Measurements from ENCODE around the gene AKT1. TPM values are rescaled to one million over a fixed set of nuclear protein-coding genes. Genes with fewer than 3 reads are reported as not detected.

AKT1 gene
- total and polyA plus RNA-seq, 2 of the 13 experiments (the other 11 are each of a cell fraction or from before 2014, with no cell fraction given) = 96.2 to 116 TPM

- TF ChIP-seq YEATS2 (CRISPR knock-in tag; IDR thresholded peaks at IDR 0.05; ENCODE audit: borderline replicate concordance) = no peak
- TF ChIP-seq BCL6 (CRISPR knock-in tag; IDR thresholded peaks at IDR 0.05) = no peak
- TF ChIP-seq ZSCAN5A (CRISPR knock-in tag; IDR thresholded peaks at IDR 0.05; ENCODE audit: borderline replicate concordance) = no peak
- TF ChIP-seq AGO1 (IDR thresholded peaks at IDR 0.05; ENCODE audit: low read depth, low read length, poor library complexity, severe bottlenecking) = peak; percentile 66
Measured at GRCh38 chr14:104770072-104770579, 25.4 kb downstream of the AKT1 start (continued).

GRCh38 chr14:104769324-104770071, 26.1 kb downstream of the AKT1 start:
- H4K20me1 ChIP-seq (ENCODE audit: insufficient read depth, low read length) = peaks cover 5% of the 10 kb centered on the region
- H3K27me3 ChIP-seq (ENCODE audit: control insufficient read depth in 1 of 2, insufficient read depth in 2 of 2, low read length in 2 of 2) = no peaks in the 10 kb centered on the region; a peak in 1 of 5 replicates
- intact Hi-C loops (cut with micrococcal nuclease; ENCODE audit: unreplicated experiment) = loop anchor here (1.0 to 2.0 kb wide), 2 partner anchors 95 to 104 kb away; partner anchors contain the start of gene CEP170B
- peak overlapping the region in 2 of 3 experiments; percentile 44 to 62; a peak in 3 of 6 replicates for H3K4me3 ChIP-seq (replicated peaks in 1 of 3; ENCODE audit: insufficient read depth in 1 of 3, low read depth in 2 of 3, low read length in 3 of 3)
- H3K4me1 ChIP-seq (ENCODE audit: insufficient read depth, low read length) = peaks cover 25% of the 10 kb centered on the region
- ChIA-PET POLR2A (interaction anchor here (1.0 to 4.1 kb wide), 15 partner anchors 9 to 107 kb away, joined by 3 to 59 read pairs (median 7); partner anchors contain the start of genes AKT1, CEP170B, SIVA1 and ZBTB42), CTCF (ENCODE audit: low intra/inter-chr PET ratio, low total read pairs) (interaction anchor here (1.2 to 2.5 kb wide), 4 partner anchors 28 to 102 kb away, joined by 3 to 15 read pairs (median 10); no protein-coding TSS in a partner anchor)
- H3K27ac ChIP-seq (ENCODE audit: extremely low read length, insufficient read depth, low read length) = peak overlapping the region; percentile 72
- no peak for FAIRE-seq
- peak overlapping the region; percentile 59; the same call in 1 of the 2 replicates for H3K9ac ChIP-seq (ENCODE audit: insufficient read depth, low read depth, low read length)
- no TSS peak for BruUV-seq (replicated peaks)
- H3K79me2 ChIP-seq (ENCODE audit: insufficient read depth, low read length) = peaks cover 33% of the 10 kb centered on the region
- peak overlapping the region; percentile 77 for H3K4me2 ChIP-seq (ENCODE audit: low read depth, low read length)
- peaks cover 8% of the 10 kb centered on the region for H3K9me3 ChIP-seq (ENCODE audit: low read length)
- H3K36me3 ChIP-seq (replicated peaks in 1 of 2; ENCODE audit: control insufficient read depth in 1 of 2, insufficient read depth in 2 of 2, low read length in 2 of 2) = peaks cover 19 to 27% of the 10 kb centered on the region in 2 experiments; a peak in 4 of 5 replicates
- in situ Hi-C loops (cut with HindIII; ENCODE audit: extremely low pct_ligation_motif_present, low pct_unique_long_range_greater_than_20kb) = loop anchor here (5.0 kb wide), 2 partner anchors 53 to 98 kb away; partner anchors contain the start of gene CEP170B
- no peak overlapping the region for H2AFZ ChIP-seq (ENCODE audit: low read length)
- WGBS (ENCODE audit: low lambda C conversion rate) = 79% methylated on average over 16 of the region's 18 CpGs
- no peak for DNase-seq (ENCODE audit: low spot score)
- no peak for ATAC-seq
- TF ChIP-seq SRF (IDR thresholded peaks at IDR 0.05; ENCODE audit: low read depth, low read length) (no peak), REPIN1 (CRISPR knock-in tag; IDR thresholded peaks at IDR 0.05; ENCODE audit: borderline replicate concordance, low read depth) (no peak), HES4 (CRISPR knock-in tag; IDR thresholded peaks at IDR 0.05; ENCODE audit: borderline replicate concordance) (no peak), ZNF614 (CRISPR knock-in tag; IDR thresholded peaks at IDR 0.05; ENCODE audit: borderline replicate concordance) (no peak), ZBTB46 (CRISPR knock-in tag; IDR thresholded peaks at IDR 0.05; ENCODE audit: borderline replicate concordance) (no peak), POLR2G (IDR thresholded peaks at IDR 0.05; ENCODE audit: low read depth, low read length) (0 out of 2 replicates have a peak, but pooled peaks have one; percentile 11), POLR2A (IDR thresholded peaks at IDR 0.05; ENCODE audit: insufficient read depth in 1 of 2, low read depth in 2 of 2, low read length in 2 of 2) (peak in 1 of 2 experiments; percentile 43; a peak in 1 of 4 replicates), NR2F6 (IDR thresholded peaks at IDR 0.05) (no peak), NR2F6 (CRISPR knock-in tag; IDR thresholded peaks at IDR 0.05) (no peak), PATZ1 (CRISPR knock-in tag; IDR thresholded peaks at IDR 0.05) (peak; percentile 77), AGO2 (optimal IDR thresholded peaks at IDR 0.05; ENCODE audit: low read depth, low read length) (peak; percentile 67), ONECUT2 (CRISPR knock-in tag; IDR thresholded peaks at IDR 0.05) (no peak), HHEX (CRISPR knock-in tag; IDR thresholded peaks at IDR 0.05) (no peak), ZNF557 (CRISPR knock-in tag; IDR thresholded peaks at IDR 0.05) (no peak)
